MM.1S (cell line): Measurements from ENCODE around the gene PITPNM1.

Source experiments
- CTCF ChIP-seq: fragments of 300-600 bp; sonication (generic); IDR thresholded peaks from 2 replicates; pipeline ENCODE4 v1.5.1; 2016; ENCODE audit warnings: antibody characterized with exemption, low read length, mixed read lengths
- EZH2 ChIP-seq: fragments of 300-600 bp; sonication (generic); optimal IDR thresholded peaks from 2 replicates; pipeline ENCODE3; 2017; ENCODE audit warnings: low read depth, mild to moderate bottlenecking, antibody characterized with exemption, low read length, mixed read lengths

GRCh38 chr11:67541198-67541597 is 36.0 kb upstream of the PITPNM1 start:
- TF ChIP-seq EZH2 (no peak), CTCF (no peak)
